Measurements from ENCODE around the gene CFAP43.

DNA sequence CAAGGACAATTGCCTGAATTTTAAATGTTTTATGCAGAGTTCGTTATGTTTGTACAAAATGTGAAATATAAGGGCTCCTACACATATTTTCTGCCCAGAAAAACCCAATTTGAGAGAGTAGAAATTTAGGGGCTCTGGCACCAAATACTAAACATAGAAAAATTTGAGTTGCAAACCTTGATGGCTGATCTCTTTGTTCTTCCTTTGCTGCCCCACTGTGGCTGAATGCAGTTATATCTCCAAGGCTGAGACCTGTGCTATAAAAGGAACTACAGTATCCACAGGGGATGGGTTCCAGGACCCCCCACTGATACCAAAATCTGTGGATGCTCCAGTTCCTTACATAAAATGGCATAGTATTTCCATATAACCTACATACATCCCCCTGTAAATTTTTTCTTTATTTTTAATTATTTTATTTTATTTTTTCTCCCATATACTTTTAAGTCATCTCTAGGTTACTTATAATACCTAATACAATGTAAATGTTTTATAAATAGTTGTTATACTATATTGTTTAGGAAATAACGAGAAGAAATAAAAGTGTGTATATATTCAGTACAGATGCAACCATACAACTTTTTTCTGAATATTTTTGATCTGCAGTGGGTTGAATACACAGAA lies 22.5 kb downstream of the CFAP43 start:
- TF ChIP-seq, protein P1, sequence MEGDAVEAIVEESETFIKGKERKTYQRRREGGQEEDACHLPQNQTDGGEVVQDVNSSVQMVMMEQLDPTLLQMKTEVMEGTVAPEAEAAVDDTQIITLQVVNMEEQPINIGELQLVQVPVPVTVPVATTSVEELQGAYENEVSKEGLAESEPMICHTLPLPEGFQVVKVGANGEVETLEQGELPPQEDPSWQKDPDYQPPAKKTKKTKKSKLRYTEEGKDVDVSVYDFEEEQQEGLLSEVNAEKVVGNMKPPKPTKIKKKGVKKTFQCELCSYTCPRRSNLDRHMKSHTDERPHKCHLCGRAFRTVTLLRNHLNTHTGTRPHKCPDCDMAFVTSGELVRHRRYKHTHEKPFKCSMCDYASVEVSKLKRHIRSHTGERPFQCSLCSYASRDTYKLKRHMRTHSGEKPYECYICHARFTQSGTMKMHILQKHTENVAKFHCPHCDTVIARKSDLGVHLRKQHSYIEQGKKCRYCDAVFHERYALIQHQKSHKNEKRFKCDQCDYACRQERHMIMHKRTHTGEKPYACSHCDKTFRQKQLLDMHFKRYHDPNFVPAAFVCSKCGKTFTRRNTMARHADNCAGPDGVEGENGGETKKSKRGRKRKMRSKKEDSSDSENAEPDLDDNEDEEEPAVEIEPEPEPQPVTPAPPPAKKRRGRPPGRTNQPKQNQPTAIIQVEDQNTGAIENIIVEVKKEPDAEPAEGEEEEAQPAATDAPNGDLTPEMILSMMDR (IDR thresholded peaks at IDR 0.05): peak; percentile 38 to 53 (median 41)
- TF ChIP-seq POLR2AphosphoS5 (IDR thresholded peaks at IDR 0.05) (no peak), POLR2A (IDR thresholded peaks at IDR 0.05) (no peak)

Measured in transverse colon (tissue), 4 donors.